SK-N-SH (cell line): ENCODE results near the gene MAML3. TPM values are rescaled to one million over a fixed set of nuclear protein-coding genes. Genes with fewer than 3 reads are reported as not detected.

Experiments used
- CTCF ChIA-PET: fragments of 300-600, 350-600 bp; formaldehyde crosslinking; extraction: SDS; loops from one replicate; lab custom pipeline; 2021; lab: Yijun Ruan, JAX
- POLR2A ChIA-PET: fragments of 350-600 bp; sonication (Branson Sonifier 250); formaldehyde crosslinking; extraction: SDS; loops from one replicate; lab custom pipeline; 2020; ENCODE audit warnings: antibody characterized with exemption, inconsistent platforms; lab: Yijun Ruan, JAX
- DNase-seq: peaks from one replicate; pipeline ENCODE4 v3.0.0; 2012
- H2AFZ ChIP-seq: fragments of 200-600 bp; sonication (generic); 2 replicates; pipeline ENCODE4 v1.8.1; 2016; ENCODE audit warnings: antibody characterized with exemption, mild to moderate bottlenecking, low read depth
- H3F3A ChIP-seq: fragments of 200-600 bp; sonication (generic); replicated peaks from 2 replicates; pipeline ENCODE3; 2016; ENCODE audit warnings: antibody characterized with exemption, mild to moderate bottlenecking; ENCODE audit not compliant: insufficient read depth
- H3K27ac ChIP-seq, 2 experiments: fragments of 200-500 bp in 1 of 2; fragments of 200-600 bp in 1 of 2; sonication (Bioruptor generic) in 1 of 2; sonication (generic), shearing (Covaris generic) in 1 of 2; 2 replicates each; pipeline versions ENCODE4 v1.5.1 to v1.6.1; 2014 to 2016; ENCODE audit warnings: low read depth in 2 of 2, inconsistent platforms in 1 of 2, low read length in 1 of 2, mild to moderate bottlenecking in 1 of 2, mixed read lengths in 1 of 2
- H3K27me3 ChIP-seq: fragments of 200-600 bp; sonication (generic), shearing (Covaris generic); 2 replicates; pipeline ENCODE4 v1.6.1; 2016; ENCODE audit warnings: mixed run types; ENCODE audit not compliant: insufficient read depth
- H3K36me3 ChIP-seq, 2 experiments: fragments of 200-500 bp in 1 of 2; fragments of 200-600 bp in 1 of 2; sonication (Bioruptor generic) in 1 of 2; sonication (generic) in 1 of 2; replicated peaks in 1 of 2; 2 replicates each; pipeline versions ENCODE3 to v1.5.1; 2014 to 2016; ENCODE audit warnings: low read length in 1 of 2, mild to moderate bottlenecking in 1 of 2; ENCODE audit not compliant: insufficient read depth in 2 of 2, control insufficient read depth in 1 of 2
- H3K4me1 ChIP-seq, 2 experiments: fragments of 200-500 bp in 1 of 2; fragments of 200-600 bp in 1 of 2; sonication (Bioruptor generic) in 1 of 2; sonication (generic), shearing (Covaris generic) in 1 of 2; 2 replicates each; pipeline versions ENCODE4 v1.5.1 to v1.6.1; 2014 to 2016; ENCODE audit warnings: low read depth in 1 of 2, low read length in 1 of 2, mixed run types in 1 of 2; ENCODE audit not compliant: insufficient read depth in 2 of 2, control insufficient read depth in 1 of 2
- H3K4me2 ChIP-seq: fragments of 200-600 bp; sonication (generic), shearing (Covaris generic); 2 replicates; pipeline ENCODE4 v1.6.1; 2017; ENCODE audit warnings: mixed run types
- H3K4me3 ChIP-seq, 2 experiments: fragments of 200-500 bp in 1 of 2; fragments of 200-600 bp in 1 of 2; sonication (Bioruptor generic) in 1 of 2; sonication (generic), shearing (Covaris generic) in 1 of 2; 2 replicates each; pipeline versions ENCODE4 v1.5.1 to v1.8.1; 2014 to 2016; ENCODE audit warnings: low read depth in 2 of 2, inconsistent platforms in 1 of 2, low read length in 1 of 2, mild to moderate bottlenecking in 1 of 2, mixed read lengths in 1 of 2, moderate library complexity in 1 of 2
- H3K79me2 ChIP-seq: fragments of 200-600 bp; sonication (generic); 2 replicates; pipeline ENCODE4 v1.8.1; 2017; ENCODE audit warnings: mild to moderate bottlenecking; ENCODE audit not compliant: insufficient read depth
- H3K9ac ChIP-seq: fragments of 200-600 bp; sonication (generic); 2 replicates; pipeline ENCODE4 v1.6.1; 2017; ENCODE audit warnings: mixed run types
- H3K9me2 ChIP-seq: fragments of 200-600 bp; sonication (generic); 2 replicates; pipeline ENCODE4 v1.6.1; 2017; ENCODE audit warnings: mixed run types
- H3K9me3 ChIP-seq: fragments of 200-600 bp; sonication (generic); 2 replicates; pipeline ENCODE4 v1.6.1; 2017; ENCODE audit warnings: mixed run types, mild to moderate bottlenecking, moderate library complexity
- H4K20me1 ChIP-seq: fragments of 200-600 bp; sonication (generic); 2 replicates; pipeline ENCODE4 v1.6.1; 2017; ENCODE audit warnings: mild to moderate bottlenecking, mixed run types; ENCODE audit not compliant: insufficient read depth
- ELF1 ChIP-seq: IDR thresholded peaks from 2 replicates; pipeline ENCODE4 v1.4.0; 2012
- EP300 ChIP-seq, 2 experiments: IDR thresholded peaks; 2 replicates each; pipeline versions ENCODE4 v1.4.0 to v1.6.1; 2012; ENCODE audit warnings: borderline replicate concordance in 1 of 2, low read depth in 1 of 2, low read length in 1 of 2
- EZH2phosphoT487 ChIP-seq: fragments of 200-600 bp; sonication (generic); IDR thresholded peaks from 2 replicates; pipeline ENCODE4 v1.6.1; 2017; ENCODE audit warnings: low read depth, mixed run types, mild to moderate bottlenecking, antibody characterized with exemption, moderate library complexity, borderline replicate concordance
- FOSL2 ChIP-seq: IDR thresholded peaks from 2 replicates; pipeline ENCODE4 v1.4.0; 2012; ENCODE audit warnings: low read depth, mild to moderate bottlenecking, moderate library complexity, borderline replicate concordance
- FOXM1 ChIP-seq: IDR thresholded peaks from 2 replicates; pipeline ENCODE4 v1.4.0; 2012; ENCODE audit warnings: low read depth, mild to moderate bottlenecking
- GABPA ChIP-seq: IDR thresholded peaks from 2 replicates; pipeline ENCODE4 v1.4.0; 2012; ENCODE audit warnings: low read depth, mild to moderate bottlenecking
- JUND ChIP-seq: IDR thresholded peaks from 2 replicates; pipeline ENCODE4 v1.4.0; 2012
- MEF2A ChIP-seq: IDR thresholded peaks from 2 replicates; pipeline ENCODE4 v1.4.0; 2012; ENCODE audit warnings: low read depth, borderline replicate concordance
- MXI1 ChIP-seq: IDR thresholded peaks from 2 replicates; pipeline ENCODE4 v1.6.1; 2012; ENCODE audit warnings: mild to moderate bottlenecking, low read depth, low read length, improper control_type of control experiment
- NRF1 ChIP-seq: IDR thresholded peaks from 2 replicates; pipeline ENCODE4 v1.6.1; 2012; ENCODE audit warnings: low read depth, mild to moderate bottlenecking, low read length
- RAD21 ChIP-seq: IDR thresholded peaks from 2 replicates; pipeline ENCODE4 v1.6.1; 2012; ENCODE audit warnings: mild to moderate bottlenecking, low read length
- RFX5 ChIP-seq: IDR thresholded peaks from 2 replicates; pipeline ENCODE4 v1.6.1; 2012; ENCODE audit warnings: mild to moderate bottlenecking, improper control_type of control experiment, low read length
- RXRA ChIP-seq: IDR thresholded peaks from 2 replicates; pipeline ENCODE4 v1.4.0; 2012; ENCODE audit warnings: low read depth, mild to moderate bottlenecking, borderline replicate concordance
- SIN3A ChIP-seq: IDR thresholded peaks from 2 replicates; pipeline ENCODE4 v1.6.1; 2012; ENCODE audit warnings: low read depth, mild to moderate bottlenecking, low read length, moderate library complexity, borderline replicate concordance
- TAF1 ChIP-seq: IDR thresholded peaks from 2 replicates; pipeline ENCODE4 v1.6.1; 2012; ENCODE audit warnings: low read depth, mild to moderate bottlenecking, low read length, moderate library complexity, borderline replicate concordance
- TCF12 ChIP-seq: IDR thresholded peaks from 2 replicates; pipeline ENCODE4 v1.4.0; 2012
- TEAD4 ChIP-seq: IDR thresholded peaks from 2 replicates; pipeline ENCODE4 v1.4.0; 2012; ENCODE audit warnings: mild to moderate bottlenecking, borderline replicate concordance; ENCODE audit not compliant: insufficient read depth
- YY1 ChIP-seq: IDR thresholded peaks from 2 replicates; pipeline ENCODE4 v1.4.0; 2012; ENCODE audit warnings: low read depth, mild to moderate bottlenecking
- WGBS: methylation state at CpG from one replicate; pipeline ENCODE4 v1.1.6; 2017; ENCODE audit warnings: low lambda C conversion rate; 5-methylcytosine and 5-hydroxymethylcytosine counted together
- polyA plus RNA-seq, 3 experiments: library from polyadenylated mRNA; depleted of rRNA; stranded (reverse); fragments of >200 nt; gene quantifications; 2 replicates each; pipeline ENCODE4 v1.2.3, GENCODE V29; 2012
- TF ChIP-seq, protein P1 (sequence below): fragments of 200-600 bp; sonication (generic); IDR thresholded peaks from 2 replicates; pipeline ENCODE4 v1.6.1; 2017; ENCODE audit warnings: antibody characterized with exemption, mild to moderate bottlenecking, moderate library complexity
- TF ChIP-seq, protein P2 (sequence below): fragments of 150-350 bp; IDR thresholded peaks from 2 replicates; pipeline ENCODE4 v1.6.1; 2016; ENCODE audit warnings: mild to moderate bottlenecking, low read depth, low read length
- TF ChIP-seq, protein P3 (sequence below): IDR thresholded peaks from 2 replicates; pipeline ENCODE4 v1.6.1; 2012; ENCODE audit warnings: mild to moderate bottlenecking, low read depth, low read length, moderate library complexity
- TF ChIP-seq, protein P4 (sequence below): IDR thresholded peaks from 2 replicates; pipeline ENCODE4; 2012
- TF ChIP-seq, protein P5 (sequence below): IDR thresholded peaks from 2 replicates; pipeline ENCODE4 v1.4.0; 2012; ENCODE audit warnings: low read depth
- TF ChIP-seq, protein P6 (sequence below): IDR thresholded peaks from 2 replicates; pipeline ENCODE4 v1.4.0; 2012; ENCODE audit warnings: low read depth, borderline replicate concordance

The MAML3 gene
- polyA plus RNA-seq, 1 of the 3 experiments (the other 2 are of a cell fraction), result 5.3 TPM

DNA sequence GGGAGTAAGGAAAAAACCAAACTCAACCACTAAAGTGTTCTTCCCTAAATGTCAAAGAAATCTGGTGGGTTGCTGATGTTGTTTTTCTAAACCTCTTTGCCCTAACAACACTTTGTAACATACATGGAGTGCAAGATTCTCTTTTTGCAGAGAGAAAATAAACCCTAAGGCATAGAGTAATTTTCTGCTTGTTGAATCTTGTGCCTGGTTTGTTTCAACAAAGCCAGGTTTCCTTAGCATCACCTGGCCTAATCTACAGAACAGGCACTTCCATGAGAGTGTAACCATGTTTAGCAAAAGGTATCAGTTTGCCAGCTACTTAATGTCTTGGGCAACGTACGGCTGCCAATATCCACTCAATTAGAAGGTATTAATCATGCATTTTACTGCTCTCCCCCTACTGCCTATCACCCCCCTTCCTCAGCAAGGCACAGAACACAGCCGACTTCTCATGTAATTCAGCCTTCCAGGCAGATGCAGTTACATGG, 219.2 kb downstream of the MAML3 start:
- Histone ChIP-seq H3K4me2 (0 out of 2 replicates have a peak overlapping the region, but pooled peaks have one; percentile 17), H3K4me1 (peaks cover 5 to 55% of the 10 kb centered on the region in 2 experiments), H3K27me3 (no peaks in the 10 kb centered on the region), H4K20me1 (no peaks in the 10 kb centered on the region), H3K79me2 (no peaks in the 10 kb centered on the region), H2AFZ (peak overlapping the region; percentile 44; the same call in 1 of the 2 replicates), H3K9ac (no peak overlapping the region), H3K9me2 (no peaks in the 10 kb centered on the region), H3K4me3 (no peak overlapping the region), H3K36me3 (no peaks in the 10 kb centered on the region), H3F3A (no peaks in the 10 kb centered on the region), H3K27ac (peak overlapping the region; percentile 41 to 71; a peak in 3 of 4 replicates), H3K9me3 (no peaks in the 10 kb centered on the region)
- DNase-seq, result peak; percentile 42
- 42% methylated on average over 3 of the region's 3 CpGs for WGBS
- POLR2A ChIA-PET, result interaction anchor here (0.7 to 2.2 kb wide), 11 partner anchors 8 to 216 kb away, joined by 3 to 8 read pairs (median 4); no protein-coding TSS in a partner anchor
- CTCF ChIA-PET, result interaction anchor here (0.9 to 2.8 kb wide), 7 partner anchors 11 to 278 kb away, joined by 3 to 11 read pairs (median 4); no protein-coding TSS in a partner anchor
- no peak for TF ChIP-seq TAF1
- TF ChIP-seq RAD21, result peak; percentile 32; the same call in 1 of the 2 replicates
- no peak for TF ChIP-seq FOSL2
- TF ChIP-seq RFX5, result peak; percentile 36; the same call in 1 of the 2 replicates
- TF ChIP-seq, protein P1, sequence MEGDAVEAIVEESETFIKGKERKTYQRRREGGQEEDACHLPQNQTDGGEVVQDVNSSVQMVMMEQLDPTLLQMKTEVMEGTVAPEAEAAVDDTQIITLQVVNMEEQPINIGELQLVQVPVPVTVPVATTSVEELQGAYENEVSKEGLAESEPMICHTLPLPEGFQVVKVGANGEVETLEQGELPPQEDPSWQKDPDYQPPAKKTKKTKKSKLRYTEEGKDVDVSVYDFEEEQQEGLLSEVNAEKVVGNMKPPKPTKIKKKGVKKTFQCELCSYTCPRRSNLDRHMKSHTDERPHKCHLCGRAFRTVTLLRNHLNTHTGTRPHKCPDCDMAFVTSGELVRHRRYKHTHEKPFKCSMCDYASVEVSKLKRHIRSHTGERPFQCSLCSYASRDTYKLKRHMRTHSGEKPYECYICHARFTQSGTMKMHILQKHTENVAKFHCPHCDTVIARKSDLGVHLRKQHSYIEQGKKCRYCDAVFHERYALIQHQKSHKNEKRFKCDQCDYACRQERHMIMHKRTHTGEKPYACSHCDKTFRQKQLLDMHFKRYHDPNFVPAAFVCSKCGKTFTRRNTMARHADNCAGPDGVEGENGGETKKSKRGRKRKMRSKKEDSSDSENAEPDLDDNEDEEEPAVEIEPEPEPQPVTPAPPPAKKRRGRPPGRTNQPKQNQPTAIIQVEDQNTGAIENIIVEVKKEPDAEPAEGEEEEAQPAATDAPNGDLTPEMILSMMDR, result no peak
- no peak for TF ChIP-seq EZH2phosphoT487
- TF ChIP-seq EP300 (IDR thresholded peaks at IDR 0.05; ENCODE audit: borderline replicate concordance in 1 of 2, low read depth in 1 of 2, low read length in 1 of 2), result peak in 1 of 2 experiments; percentile 90; a peak in 2 of 4 replicates
- TF ChIP-seq, protein P2, sequence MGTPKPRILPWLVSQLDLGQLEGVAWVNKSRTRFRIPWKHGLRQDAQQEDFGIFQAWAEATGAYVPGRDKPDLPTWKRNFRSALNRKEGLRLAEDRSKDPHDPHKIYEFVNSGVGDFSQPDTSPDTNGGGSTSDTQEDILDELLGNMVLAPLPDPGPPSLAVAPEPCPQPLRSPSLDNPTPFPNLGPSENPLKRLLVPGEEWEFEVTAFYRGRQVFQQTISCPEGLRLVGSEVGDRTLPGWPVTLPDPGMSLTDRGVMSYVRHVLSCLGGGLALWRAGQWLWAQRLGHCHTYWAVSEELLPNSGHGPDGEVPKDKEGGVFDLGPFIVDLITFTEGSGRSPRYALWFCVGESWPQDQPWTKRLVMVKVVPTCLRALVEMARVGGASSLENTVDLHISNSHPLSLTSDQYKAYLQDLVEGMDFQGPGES, result no peak
- TF ChIP-seq RXRA, result no peak
- no peak for TF ChIP-seq SIN3A
- no peak for TF ChIP-seq JUND
- no peak for TF ChIP-seq TEAD4
- TF ChIP-seq TCF12, result no peak
- no peak for TF ChIP-seq GABPA
- TF ChIP-seq, protein P3, sequence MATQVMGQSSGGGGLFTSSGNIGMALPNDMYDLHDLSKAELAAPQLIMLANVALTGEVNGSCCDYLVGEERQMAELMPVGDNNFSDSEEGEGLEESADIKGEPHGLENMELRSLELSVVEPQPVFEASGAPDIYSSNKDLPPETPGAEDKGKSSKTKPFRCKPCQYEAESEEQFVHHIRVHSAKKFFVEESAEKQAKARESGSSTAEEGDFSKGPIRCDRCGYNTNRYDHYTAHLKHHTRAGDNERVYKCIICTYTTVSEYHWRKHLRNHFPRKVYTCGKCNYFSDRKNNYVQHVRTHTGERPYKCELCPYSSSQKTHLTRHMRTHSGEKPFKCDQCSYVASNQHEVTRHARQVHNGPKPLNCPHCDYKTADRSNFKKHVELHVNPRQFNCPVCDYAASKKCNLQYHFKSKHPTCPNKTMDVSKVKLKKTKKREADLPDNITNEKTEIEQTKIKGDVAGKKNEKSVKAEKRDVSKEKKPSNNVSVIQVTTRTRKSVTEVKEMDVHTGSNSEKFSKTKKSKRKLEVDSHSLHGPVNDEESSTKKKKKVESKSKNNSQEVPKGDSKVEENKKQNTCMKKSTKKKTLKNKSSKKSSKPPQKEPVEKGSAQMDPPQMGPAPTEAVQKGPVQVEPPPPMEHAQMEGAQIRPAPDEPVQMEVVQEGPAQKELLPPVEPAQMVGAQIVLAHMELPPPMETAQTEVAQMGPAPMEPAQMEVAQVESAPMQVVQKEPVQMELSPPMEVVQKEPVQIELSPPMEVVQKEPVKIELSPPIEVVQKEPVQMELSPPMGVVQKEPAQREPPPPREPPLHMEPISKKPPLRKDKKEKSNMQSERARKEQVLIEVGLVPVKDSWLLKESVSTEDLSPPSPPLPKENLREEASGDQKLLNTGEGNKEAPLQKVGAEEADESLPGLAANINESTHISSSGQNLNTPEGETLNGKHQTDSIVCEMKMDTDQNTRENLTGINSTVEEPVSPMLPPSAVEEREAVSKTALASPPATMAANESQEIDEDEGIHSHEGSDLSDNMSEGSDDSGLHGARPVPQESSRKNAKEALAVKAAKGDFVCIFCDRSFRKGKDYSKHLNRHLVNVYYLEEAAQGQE, result no peak
- no peak; the same call in 1 of the 2 replicates for TF ChIP-seq MXI1
- TF ChIP-seq YY1, result no peak
- TF ChIP-seq, protein P4, sequence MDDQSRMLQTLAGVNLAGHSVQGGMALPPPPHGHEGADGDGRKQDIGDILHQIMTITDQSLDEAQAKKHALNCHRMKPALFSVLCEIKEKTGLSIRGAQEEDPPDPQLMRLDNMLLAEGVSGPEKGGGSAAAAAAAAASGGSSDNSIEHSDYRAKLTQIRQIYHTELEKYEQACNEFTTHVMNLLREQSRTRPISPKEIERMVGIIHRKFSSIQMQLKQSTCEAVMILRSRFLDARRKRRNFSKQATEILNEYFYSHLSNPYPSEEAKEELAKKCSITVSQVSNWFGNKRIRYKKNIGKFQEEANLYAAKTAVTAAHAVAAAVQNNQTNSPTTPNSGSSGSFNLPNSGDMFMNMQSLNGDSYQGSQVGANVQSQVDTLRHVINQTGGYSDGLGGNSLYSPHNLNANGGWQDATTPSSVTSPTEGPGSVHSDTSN, result no peak
- no peak for TF ChIP-seq MEF2A
- TF ChIP-seq ELF1, result no peak
- TF ChIP-seq, protein P5, sequence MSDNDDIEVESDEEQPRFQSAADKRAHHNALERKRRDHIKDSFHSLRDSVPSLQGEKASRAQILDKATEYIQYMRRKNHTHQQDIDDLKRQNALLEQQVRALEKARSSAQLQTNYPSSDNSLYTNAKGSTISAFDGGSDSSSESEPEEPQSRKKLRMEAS, result no peak
- TF ChIP-seq, protein P6, sequence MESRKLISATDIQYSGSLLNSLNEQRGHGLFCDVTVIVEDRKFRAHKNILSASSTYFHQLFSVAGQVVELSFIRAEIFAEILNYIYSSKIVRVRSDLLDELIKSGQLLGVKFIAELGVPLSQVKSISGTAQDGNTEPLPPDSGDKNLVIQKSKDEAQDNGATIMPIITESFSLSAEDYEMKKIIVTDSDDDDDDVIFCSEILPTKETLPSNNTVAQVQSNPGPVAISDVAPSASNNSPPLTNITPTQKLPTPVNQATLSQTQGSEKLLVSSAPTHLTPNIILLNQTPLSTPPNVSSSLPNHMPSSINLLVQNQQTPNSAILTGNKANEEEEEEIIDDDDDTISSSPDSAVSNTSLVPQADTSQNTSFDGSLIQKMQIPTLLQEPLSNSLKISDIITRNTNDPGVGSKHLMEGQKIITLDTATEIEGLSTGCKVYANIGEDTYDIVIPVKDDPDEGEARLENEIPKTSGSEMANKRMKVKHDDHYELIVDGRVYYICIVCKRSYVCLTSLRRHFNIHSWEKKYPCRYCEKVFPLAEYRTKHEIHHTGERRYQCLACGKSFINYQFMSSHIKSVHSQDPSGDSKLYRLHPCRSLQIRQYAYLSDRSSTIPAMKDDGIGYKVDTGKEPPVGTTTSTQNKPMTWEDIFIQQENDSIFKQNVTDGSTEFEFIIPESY, result no peak
- no peak for TF ChIP-seq NRF1
- TF ChIP-seq FOXM1, result no peak
